ENCODE data around the gene MVB12A.

The MVB12A gene

DNA sequence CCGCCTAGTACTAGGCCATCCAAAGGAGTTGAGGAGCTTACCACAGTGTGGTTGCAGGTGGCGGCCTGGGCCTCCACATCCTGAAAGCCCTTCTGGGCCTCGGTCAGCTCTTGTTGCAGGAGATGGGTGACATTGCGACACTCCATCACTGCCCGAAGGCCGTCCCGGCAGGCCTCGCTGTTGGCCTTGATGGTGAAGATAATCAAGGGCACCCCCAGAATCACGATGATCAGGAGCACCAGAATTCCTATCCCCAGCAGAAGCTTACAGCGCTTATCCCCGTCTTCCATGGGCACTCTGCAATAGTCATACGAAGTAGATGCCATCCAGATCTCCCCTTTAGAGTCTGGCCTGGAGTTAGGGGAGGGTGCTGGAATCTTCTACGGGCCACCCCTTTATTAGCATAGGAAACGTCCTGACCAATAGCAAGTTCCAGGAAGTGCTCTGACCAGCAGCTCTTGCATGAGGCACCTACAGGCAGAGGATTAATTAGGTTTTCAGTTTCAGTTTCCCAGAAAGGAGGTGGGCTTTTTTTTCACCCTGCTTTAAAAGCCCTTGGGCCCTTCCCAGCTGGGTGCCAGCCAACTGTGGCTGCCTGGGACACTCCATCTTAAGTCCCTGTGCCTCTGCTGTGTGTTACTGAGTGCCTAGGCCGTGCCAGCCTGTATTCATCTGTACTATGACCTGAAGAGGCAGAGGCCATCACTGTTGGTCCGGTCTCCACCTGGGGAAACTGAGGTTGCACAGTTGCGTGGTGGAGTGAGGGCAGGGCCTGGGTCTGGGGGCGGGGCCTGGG, 14.4 kb upstream of the MVB12A start, which contains the start of gene BST2:
Gene BST2 (minus strand): TSS at position 381 of the 796 bp plus-strand sequence. CDS start 55 bp downstream, at position 326.
- Histone ChIP-seq H3K9me3 (ENCODE audit: control insufficient read depth, insufficient read depth, low read length) (no peaks in the 10 kb centered on the region), H3K27me3 (ENCODE audit: control insufficient read depth, insufficient read depth, low read length) (no peaks in the 10 kb centered on the region), H3K4me1 (ENCODE audit: control insufficient read depth, insufficient read depth, low read length) (peaks cover 4% of the 10 kb centered on the region; the same call in 1 of the 2 replicates), H3K27ac (ENCODE audit: low read length) (no peak within 1 kb of the TSS), H3K4me3 (ENCODE audit: low read length) (peak within 1 kb of the TSS; percentile 50; the same call in 1 of the 2 replicates), H3K36me3 (ENCODE audit: control insufficient read depth, insufficient read depth, low read length) (no peaks in the 10 kb centered on the region)
- whole genome bisulfite sequencing (ENCODE audit: insufficient coverage, insufficient read length), result no CpG with 5 or more reads among the region's 18 CpGs
- DNase-seq (ENCODE audit: low read depth, low spot score), result no peak

DNA sequence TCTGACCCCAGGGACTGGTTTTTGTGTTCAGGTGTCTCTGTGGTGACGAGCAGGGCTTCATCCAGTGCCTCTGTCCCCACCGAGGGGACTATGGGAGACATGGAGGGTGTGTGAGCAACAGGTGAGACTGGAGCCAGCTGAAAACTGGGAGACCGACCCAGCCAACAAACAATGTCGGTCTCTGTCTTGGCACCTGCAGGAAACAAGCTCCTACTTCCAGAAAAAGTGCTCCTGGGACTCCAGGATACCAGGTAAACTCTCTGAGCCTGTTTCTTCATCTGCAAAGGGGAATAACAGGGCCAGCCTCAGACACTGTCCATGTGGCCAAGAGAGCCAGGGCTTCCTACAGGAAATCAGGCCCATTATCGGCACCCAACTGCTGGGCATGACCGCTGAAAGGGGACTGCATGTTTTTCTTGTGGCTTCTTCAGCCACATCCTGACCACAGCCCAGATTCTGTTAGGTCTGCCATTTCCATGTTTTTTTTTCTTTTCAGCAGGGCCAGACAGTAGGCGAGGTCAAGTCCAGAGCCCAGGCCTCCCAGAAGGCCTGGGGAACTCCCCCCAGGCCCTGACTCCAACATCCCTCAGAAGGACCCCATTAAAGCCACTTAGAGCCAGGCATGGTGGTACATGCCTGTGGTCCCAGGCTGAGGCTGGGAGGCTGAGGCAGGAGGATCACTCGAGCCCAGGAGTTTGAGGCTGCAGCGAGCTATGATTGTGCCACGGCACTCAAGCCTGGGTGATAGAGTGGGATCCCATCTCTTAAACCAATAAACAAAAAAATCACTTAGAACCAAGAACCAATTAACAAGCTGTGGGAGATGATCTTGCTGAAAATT, 13.6 kb upstream of the MVB12A start:
- Histone ChIP-seq H3K9me3 (ENCODE audit: control insufficient read depth, insufficient read depth, low read length) (no peaks in the 10 kb centered on the region), H3K36me3 (ENCODE audit: control insufficient read depth, insufficient read depth, low read length) (no peaks in the 10 kb centered on the region), H3K27ac (ENCODE audit: low read length) (no peak overlapping the region), H3K4me1 (ENCODE audit: control insufficient read depth, insufficient read depth, low read length) (peaks cover 4% of the 10 kb centered on the region; the same call in 1 of the 2 replicates), H3K4me3 (ENCODE audit: low read length) (no peak overlapping the region), H3K27me3 (ENCODE audit: control insufficient read depth, insufficient read depth, low read length) (no peaks in the 10 kb centered on the region)
- no CpG with 5 or more reads among the region's 10 CpGs for WGBS (ENCODE audit: insufficient coverage, insufficient read length)
- no peak for DNase-seq (ENCODE audit: low read depth, low spot score)

DNA sequence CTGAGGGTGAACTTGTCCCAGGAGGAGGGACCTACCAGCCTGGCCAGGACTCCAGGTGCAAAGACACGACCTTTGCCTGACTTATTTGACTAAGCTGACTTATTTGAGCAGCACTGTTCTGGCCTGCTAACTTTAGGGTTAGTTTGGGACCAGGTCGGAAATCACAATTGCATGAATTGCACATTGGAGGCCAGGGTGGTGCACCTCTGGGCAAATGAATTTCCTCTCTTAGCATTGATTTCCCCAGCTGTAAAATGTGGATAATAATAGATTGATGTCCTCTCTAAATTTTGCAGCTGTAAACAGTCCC, 13.0 kb upstream of the MVB12A start:
- WGBS (ENCODE audit: insufficient coverage, insufficient read length), result no CpG with 5 or more reads among the region's 2 CpGs
- Histone ChIP-seq H3K27me3 (ENCODE audit: control insufficient read depth, insufficient read depth, low read length) (no peaks in the 10 kb centered on the region), H3K27ac (ENCODE audit: low read length) (no peak overlapping the region), H3K9me3 (ENCODE audit: control insufficient read depth, insufficient read depth, low read length) (no peaks in the 10 kb centered on the region), H3K4me3 (ENCODE audit: low read length) (no peak overlapping the region), H3K36me3 (ENCODE audit: control insufficient read depth, insufficient read depth, low read length) (no peaks in the 10 kb centered on the region), H3K4me1 (ENCODE audit: control insufficient read depth, insufficient read depth, low read length) (peaks cover 4% of the 10 kb centered on the region; the same call in 1 of the 2 replicates)
- DNase-seq (ENCODE audit: low read depth, low spot score), result no peak

DNA sequence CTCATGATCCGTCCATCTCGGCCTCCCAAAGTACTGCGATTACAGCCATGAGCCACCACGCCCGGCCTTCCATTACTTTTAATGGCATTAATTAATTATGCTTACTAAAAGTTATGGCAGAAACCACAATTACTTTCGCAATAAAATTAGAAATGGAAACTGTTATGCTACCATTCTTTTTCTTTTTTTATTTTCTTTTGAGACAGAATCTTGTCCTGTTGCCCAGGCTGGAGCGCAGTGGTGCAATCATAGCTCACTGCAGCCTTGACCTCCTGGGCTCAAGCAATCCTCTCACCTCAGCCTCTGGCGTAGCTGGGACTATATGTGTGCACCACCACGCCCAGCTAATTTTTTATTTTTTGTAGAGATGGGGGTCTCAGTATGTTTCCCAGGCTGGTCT, 9.9 kb upstream of the MVB12A start:
- Histone ChIP-seq H3K27ac (ENCODE audit: low read length) (no peak overlapping the region), H3K4me3 (ENCODE audit: low read length) (no peak overlapping the region), H3K9me3 (ENCODE audit: control insufficient read depth, insufficient read depth, low read length) (no peaks in the 10 kb centered on the region), H3K27me3 (ENCODE audit: control insufficient read depth, insufficient read depth, low read length) (no peaks in the 10 kb centered on the region), H3K36me3 (ENCODE audit: control insufficient read depth, insufficient read depth, low read length) (no peaks in the 10 kb centered on the region), H3K4me1 (ENCODE audit: control insufficient read depth, insufficient read depth, low read length) (peaks cover 7% of the 10 kb centered on the region; the same call in 1 of the 2 replicates)
- WGBS (ENCODE audit: insufficient coverage, insufficient read length), result no CpG with 5 or more reads among the region's 9 CpGs
- DNase-seq (ENCODE audit: low read depth, low spot score), result no peak

DNA sequence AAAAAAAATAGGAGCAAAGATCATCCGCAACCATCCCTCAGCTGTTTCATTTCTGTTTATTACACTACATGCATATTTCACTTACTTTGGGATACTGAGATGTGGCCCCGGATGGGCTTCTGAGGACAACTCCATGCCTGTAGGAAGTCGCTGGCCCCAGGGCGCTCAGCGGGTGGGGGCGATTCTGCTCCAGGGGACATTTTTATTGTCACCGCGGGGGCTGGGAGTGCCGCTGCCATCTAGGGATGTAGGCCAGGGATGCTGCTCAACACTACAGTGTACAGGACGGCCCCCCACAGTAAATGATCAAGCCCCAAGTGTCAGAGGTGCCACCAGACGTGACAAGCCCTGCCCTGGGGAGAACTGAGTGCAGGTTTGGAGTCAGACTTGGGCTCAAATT, 8.0 kb upstream of the MVB12A start:
- WGBS (ENCODE audit: insufficient coverage, insufficient read length), result no CpG with 5 or more reads among the region's 11 CpGs
- H3K4me1 ChIP-seq (ENCODE audit: control insufficient read depth, insufficient read depth, low read length), result peaks cover 3% of the 10 kb centered on the region; the same call in 1 of the 2 replicates

DNA sequence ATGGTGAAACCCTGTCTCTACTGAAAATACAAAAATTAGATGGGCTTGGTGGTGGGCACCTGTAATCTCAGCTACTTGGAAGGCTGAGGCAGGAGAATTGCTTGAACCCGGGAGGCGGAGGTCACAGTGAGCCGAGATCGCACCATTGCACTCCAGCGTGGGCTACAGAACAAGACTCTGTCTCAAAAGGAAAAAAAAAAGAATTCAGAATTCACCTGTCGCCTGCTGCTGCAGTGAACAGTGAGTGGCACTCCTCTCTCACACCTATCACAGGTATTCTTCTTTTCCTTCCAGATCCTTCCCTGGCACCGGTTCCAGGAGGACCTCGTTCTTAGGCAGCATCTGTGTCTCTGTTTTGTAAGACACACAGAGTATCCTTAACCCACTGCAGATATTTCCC, 5.8 kb upstream of the MVB12A start:
- H3K36me3 ChIP-seq (ENCODE audit: control insufficient read depth, insufficient read depth, low read length), result no peaks in the 10 kb centered on the region
- H3K27ac ChIP-seq (ENCODE audit: low read length), result no peak overlapping the region
- no peak for DNase-seq (ENCODE audit: low read depth, low spot score)
- WGBS (ENCODE audit: insufficient coverage, insufficient read length), result no CpG with 5 or more reads among the region's 8 CpGs
- H3K27me3 ChIP-seq (ENCODE audit: control insufficient read depth, insufficient read depth, low read length), result no peaks in the 10 kb centered on the region
- H3K4me1 ChIP-seq (ENCODE audit: control insufficient read depth, insufficient read depth, low read length), result peaks cover 3% of the 10 kb centered on the region; the same call in 1 of the 2 replicates
- no peak overlapping the region for H3K4me3 ChIP-seq (ENCODE audit: low read length)
- H3K9me3 ChIP-seq (ENCODE audit: control insufficient read depth, insufficient read depth, low read length), result no peaks in the 10 kb centered on the region

More for the DNA sequence above, 8.0 kb upstream of the MVB12A start:
- Histone ChIP-seq H3K4me3 (ENCODE audit: low read length) (no peak overlapping the region), H3K27ac (ENCODE audit: low read length) (no peak overlapping the region), H3K27me3 (ENCODE audit: control insufficient read depth, insufficient read depth, low read length) (no peaks in the 10 kb centered on the region), H3K9me3 (ENCODE audit: control insufficient read depth, insufficient read depth, low read length) (no peaks in the 10 kb centered on the region), H3K36me3 (ENCODE audit: control insufficient read depth, insufficient read depth, low read length) (no peaks in the 10 kb centered on the region)
- no peak for DNase-seq (ENCODE audit: low read depth, low spot score)

DNA sequence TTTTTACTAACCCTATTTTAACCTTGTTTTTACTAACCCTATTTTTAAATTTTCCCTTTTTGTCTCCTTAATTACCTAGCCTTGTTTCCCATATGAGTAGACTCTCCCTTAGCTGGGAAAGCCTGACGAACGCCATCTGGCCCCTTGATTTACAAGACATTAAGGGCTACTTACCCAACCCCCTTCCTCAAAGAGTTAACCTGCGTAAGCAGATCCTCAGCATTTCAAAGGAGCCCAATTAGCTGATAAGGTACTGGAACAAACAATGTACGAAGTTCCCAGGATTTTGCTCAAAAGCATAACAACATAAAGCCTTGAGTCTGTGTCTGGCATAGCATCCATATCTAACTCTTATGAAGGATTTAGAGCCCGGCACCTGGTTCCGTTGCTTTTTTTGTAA, 4.7 kb upstream of the MVB12A start:
- H3K27ac ChIP-seq (ENCODE audit: low read length), result no peak overlapping the region
- no CpG with 5 or more reads among the region's 6 CpGs for WGBS (ENCODE audit: insufficient coverage, insufficient read length)
- DNase-seq (ENCODE audit: low read depth, low spot score), result no peak

DNA sequence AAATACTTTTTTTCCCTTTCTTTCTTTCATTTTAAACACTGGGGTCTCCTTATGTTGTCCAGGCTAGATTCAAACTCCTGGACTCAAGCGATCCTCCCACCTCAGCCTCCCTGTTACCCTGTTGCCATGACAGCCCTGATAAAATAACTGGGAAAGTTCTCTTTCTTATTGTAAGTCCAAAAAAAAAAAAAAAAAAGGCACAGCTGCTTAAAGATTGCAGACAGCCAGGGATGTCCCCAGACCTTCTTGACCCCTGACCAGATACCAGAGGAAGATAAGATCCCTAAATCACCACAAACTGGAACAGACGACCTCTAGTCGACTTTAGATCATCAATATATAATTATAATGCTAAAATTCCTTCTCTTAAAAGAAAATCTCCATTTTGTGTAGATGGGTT, 1.1 kb upstream of the MVB12A start:
- no peaks in the 10 kb centered on the region for H3K9me3 ChIP-seq (ENCODE audit: control insufficient read depth, insufficient read depth, low read length)
- no peaks in the 10 kb centered on the region for H3K36me3 ChIP-seq (ENCODE audit: control insufficient read depth, insufficient read depth, low read length)
- no peak for DNase-seq (ENCODE audit: low read depth, low spot score)
- no peak overlapping the region for H3K4me3 ChIP-seq (ENCODE audit: low read length)
- 0 out of 2 replicates have a peak, but pooled peaks cover 4% of the 10 kb centered on the region for H3K4me1 ChIP-seq (ENCODE audit: control insufficient read depth, insufficient read depth, low read length)
- H3K27ac ChIP-seq (ENCODE audit: low read length), result no peak overlapping the region
- no peaks in the 10 kb centered on the region for H3K27me3 ChIP-seq (ENCODE audit: control insufficient read depth, insufficient read depth, low read length)
- WGBS (ENCODE audit: insufficient coverage, insufficient read length), result no CpG with 5 or more reads among the region's 3 CpGs

More for the DNA sequence above, 4.7 kb upstream of the MVB12A start:
- H3K9me3 ChIP-seq (ENCODE audit: control insufficient read depth, insufficient read depth, low read length), result no peaks in the 10 kb centered on the region
- H3K27me3 ChIP-seq (ENCODE audit: control insufficient read depth, insufficient read depth, low read length), result no peaks in the 10 kb centered on the region
- no peak overlapping the region for H3K4me3 ChIP-seq (ENCODE audit: low read length)
- peaks cover 3% of the 10 kb centered on the region; the same call in 1 of the 2 replicates for H3K4me1 ChIP-seq (ENCODE audit: control insufficient read depth, insufficient read depth, low read length)
- H3K36me3 ChIP-seq (ENCODE audit: control insufficient read depth, insufficient read depth, low read length), result no peaks in the 10 kb centered on the region

DNA sequence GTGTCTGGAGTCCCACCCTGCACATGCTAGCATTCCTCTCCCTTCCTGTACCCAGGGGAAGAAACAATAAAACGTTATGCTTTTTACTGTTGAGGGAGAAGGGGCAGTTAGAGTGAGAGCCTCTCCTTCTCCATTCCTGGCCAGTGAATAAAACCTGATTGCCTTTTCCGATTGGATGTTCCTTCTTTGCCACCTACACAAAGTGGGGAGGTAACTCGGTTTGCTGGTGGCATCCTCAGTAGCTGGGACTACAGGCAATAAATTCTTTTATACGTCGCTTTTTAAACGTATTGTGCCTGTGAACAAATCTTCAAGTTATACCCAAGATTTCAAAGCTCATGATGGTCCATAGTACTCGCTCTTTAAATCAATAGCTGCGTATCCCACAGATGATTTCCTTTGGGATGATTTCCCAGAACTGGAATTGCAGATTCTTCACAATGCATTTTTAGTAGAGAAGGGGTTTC, 660 bp upstream of the MVB12A start:
- DNase-seq (ENCODE audit: low read depth, low spot score), result no peak
- WGBS (ENCODE audit: insufficient coverage, insufficient read length), result no CpG with 5 or more reads among the region's 8 CpGs
- 0 out of 2 replicates have a peak, but pooled peaks cover 3% of the 10 kb centered on the region for H3K4me1 ChIP-seq (ENCODE audit: control insufficient read depth, insufficient read depth, low read length)
- H3K27ac ChIP-seq (ENCODE audit: low read length), result no peak overlapping the region
- H3K27me3 ChIP-seq (ENCODE audit: control insufficient read depth, insufficient read depth, low read length), result no peaks in the 10 kb centered on the region
- H3K36me3 ChIP-seq (ENCODE audit: control insufficient read depth, insufficient read depth, low read length), result no peaks in the 10 kb centered on the region
- peak overlapping the region; percentile 9; the same call in 1 of the 2 replicates for H3K4me3 ChIP-seq (ENCODE audit: low read length)
- no peaks in the 10 kb centered on the region for H3K9me3 ChIP-seq (ENCODE audit: control insufficient read depth, insufficient read depth, low read length)

DNA sequence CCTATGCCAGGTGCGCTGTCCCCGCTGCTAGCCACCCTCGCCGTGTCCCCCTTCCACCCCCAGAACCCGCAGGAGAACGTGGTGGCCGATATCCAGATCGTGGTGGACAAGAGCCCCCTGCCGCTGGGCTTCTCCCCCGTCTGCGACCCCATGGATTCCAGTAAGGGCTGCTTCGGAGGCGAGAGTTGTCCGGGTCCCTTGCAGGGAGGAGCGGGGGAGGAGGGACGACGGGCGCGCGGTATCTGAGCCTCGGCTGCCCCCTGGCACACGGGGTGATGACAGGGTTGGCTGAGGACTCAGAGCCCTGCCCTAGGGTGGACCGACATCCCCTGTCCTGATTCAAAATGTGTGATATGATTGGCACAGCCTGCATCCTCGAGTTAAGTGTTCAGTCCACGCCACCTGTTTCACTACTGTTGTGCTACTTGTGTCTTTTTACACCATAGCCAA, 653 bp downstream of the MVB12A start:
- Histone ChIP-seq H3K4me3 (ENCODE audit: low read length) (peak overlapping the region; percentile 74), H3K27me3 (ENCODE audit: control insufficient read depth, insufficient read depth, low read length) (no peaks in the 10 kb centered on the region), H3K27ac (ENCODE audit: low read length) (no peak overlapping the region), H3K4me1 (ENCODE audit: control insufficient read depth, insufficient read depth, low read length) (0 out of 2 replicates have a peak, but pooled peaks cover 2% of the 10 kb centered on the region), H3K36me3 (ENCODE audit: control insufficient read depth, insufficient read depth, low read length) (no peaks in the 10 kb centered on the region), H3K9me3 (ENCODE audit: control insufficient read depth, insufficient read depth, low read length) (no peaks in the 10 kb centered on the region)
- WGBS (ENCODE audit: insufficient coverage, insufficient read length), result no CpG with 5 or more reads among the region's 25 CpGs
- no peak for DNase-seq (ENCODE audit: low read depth, low spot score)
